ENCODE data around the gene GRAMD1A.
"Not testable (repeated sequence)": the region's sequence is repeated elsewhere in the genome, so short reads cannot be mapped to it uniquely, and the experiment has no call there.

Gene GRAMD1A

GRCh38 chr19:34994286-34994642 lies 5.9 kb upstream of the GRAMD1A start:
- no peak overlapping the region for H3K4me3 ChIP-seq (ENCODE audit: low read depth, low read length)
- no peak overlapping the region for H3K9ac ChIP-seq (ENCODE audit: low read length)
- no peaks in the 10 kb centered on the region for H3K27me3 ChIP-seq (ENCODE audit: control insufficient read depth, insufficient read depth, low read length)
- 0 out of 2 replicates have a peak, but pooled peaks cover 5% of the 10 kb centered on the region for H3K9me3 ChIP-seq (ENCODE audit: control insufficient read depth, insufficient read depth, low read depth, low read length)
- no peak overlapping the region for H3K27ac ChIP-seq (ENCODE audit: low read depth, low read length)
- peaks cover 10% of the 10 kb centered on the region for H3K4me1 ChIP-seq (ENCODE audit: control insufficient read depth, insufficient read depth, low read length)
- H3K36me3 ChIP-seq (ENCODE audit: control insufficient read depth, insufficient read depth, low read length) = no peaks in the 10 kb centered on the region

- no peak overlapping the region for H3K27ac ChIP-seq (ENCODE audit: low read depth, low read length)
- H3K36me3 ChIP-seq (ENCODE audit: control insufficient read depth, insufficient read depth, low read length) = no peaks in the 10 kb centered on the region
- no peaks in the 10 kb centered on the region for H3K27me3 ChIP-seq (ENCODE audit: control insufficient read depth, insufficient read depth, low read length)
- no peak overlapping the region for H3K4me3 ChIP-seq (ENCODE audit: low read depth, low read length)
- peaks cover 10% of the 10 kb centered on the region for H3K4me1 ChIP-seq (ENCODE audit: control insufficient read depth, insufficient read depth, low read length)
- H3K9ac ChIP-seq (ENCODE audit: low read length) = no peak overlapping the region
- H3K9me3 ChIP-seq (ENCODE audit: control insufficient read depth, insufficient read depth, low read depth, low read length) = 0 out of 2 replicates have a peak, but pooled peaks cover 5% of the 10 kb centered on the region
These were observed 5.2 kb upstream of the GRAMD1A start for GRCh38 chr19:34994643-34995541.

GRCh38 chr19:34995551-34995950 lies 4.6 kb upstream of the GRAMD1A start:
- H3K27ac ChIP-seq (ENCODE audit: low read depth, low read length) = no peak overlapping the region
- peaks cover 10% of the 10 kb centered on the region for H3K4me1 ChIP-seq (ENCODE audit: control insufficient read depth, insufficient read depth, low read length)
- H3K4me3 ChIP-seq (ENCODE audit: low read depth, low read length) = no peak overlapping the region

GRCh38 chr19:34997071-34997617 lies 3.0 kb upstream of the GRAMD1A start:
- Histone ChIP-seq H3K27me3 (ENCODE audit: control insufficient read depth, insufficient read depth, low read length) (no peaks in the 10 kb centered on the region), H3K4me1 (ENCODE audit: control insufficient read depth, insufficient read depth, low read length) (peaks cover 17% of the 10 kb centered on the region), H3K27ac (ENCODE audit: low read depth, low read length) (peak overlapping the region; percentile 22; the same call in 1 of the 2 replicates), H3K4me3 (ENCODE audit: low read depth, low read length) (no peak overlapping the region), H3K9me3 (ENCODE audit: control insufficient read depth, insufficient read depth, low read depth, low read length) (0 out of 2 replicates have a peak, but pooled peaks cover 5% of the 10 kb centered on the region), H3K9ac (ENCODE audit: low read length) (no peak overlapping the region), H3K36me3 (ENCODE audit: control insufficient read depth, insufficient read depth, low read length) (peaks cover 5% of the 10 kb centered on the region)

More at GRCh38 chr19:34995551-34995950, 4.6 kb upstream of the GRAMD1A start:
- Histone ChIP-seq H3K36me3 (ENCODE audit: control insufficient read depth, insufficient read depth, low read length) (no peaks in the 10 kb centered on the region), H3K9me3 (ENCODE audit: control insufficient read depth, insufficient read depth, low read depth, low read length) (0 out of 2 replicates have a peak, but pooled peaks cover 5% of the 10 kb centered on the region), H3K9ac (ENCODE audit: low read length) (no peak overlapping the region), H3K27me3 (ENCODE audit: control insufficient read depth, insufficient read depth, low read length) (no peaks in the 10 kb centered on the region)

GRCh38 chr19:34998224-34998623 lies 1.9 kb upstream of the GRAMD1A start:
- peaks cover 24% of the 10 kb centered on the region for H3K4me1 ChIP-seq (ENCODE audit: control insufficient read depth, insufficient read depth, low read length)
- not testable (repeated sequence) for H3K36me3 ChIP-seq (ENCODE audit: control insufficient read depth, insufficient read depth, low read length); H3K4me3 ChIP-seq (ENCODE audit: low read depth, low read length); H3K27ac ChIP-seq (ENCODE audit: low read depth, low read length); H3K27me3 ChIP-seq (ENCODE audit: control insufficient read depth, insufficient read depth, low read length); H3K9me3 ChIP-seq (ENCODE audit: control insufficient read depth, insufficient read depth, low read depth, low read length); H3K9ac ChIP-seq (ENCODE audit: low read length)

- H3K4me1 ChIP-seq (ENCODE audit: control insufficient read depth, insufficient read depth, low read length) = peaks cover 27% of the 10 kb centered on the region
- H3K9me3 ChIP-seq (ENCODE audit: control insufficient read depth, insufficient read depth, low read depth, low read length) = 0 out of 2 replicates have a peak, but pooled peaks cover 5% of the 10 kb centered on the region
- H3K36me3 ChIP-seq (ENCODE audit: control insufficient read depth, insufficient read depth, low read length) = peaks cover 9% of the 10 kb centered on the region
- peak overlapping the region; percentile 83; the same call in 1 of the 2 replicates for H3K27ac ChIP-seq (ENCODE audit: low read depth, low read length)
- peak overlapping the region; percentile 87 for H3K9ac ChIP-seq (ENCODE audit: low read length)
- peak overlapping the region; percentile 96 for H3K4me3 ChIP-seq (ENCODE audit: low read depth, low read length)
- no peaks in the 10 kb centered on the region for H3K27me3 ChIP-seq (ENCODE audit: control insufficient read depth, insufficient read depth, low read length)
These were observed 1.2 kb upstream of the GRAMD1A start for GRCh38 chr19:34998777-34999497.

GRCh38 chr19:35000338-35000646 lies 169 bp downstream of the GRAMD1A start:
- no peak overlapping the region for H3K9ac ChIP-seq (ENCODE audit: low read length)
- no peaks in the 10 kb centered on the region for H3K27me3 ChIP-seq (ENCODE audit: control insufficient read depth, insufficient read depth, low read length)
- H3K27ac ChIP-seq (ENCODE audit: low read depth, low read length) = no peak overlapping the region
- peaks cover 27% of the 10 kb centered on the region for H3K4me1 ChIP-seq (ENCODE audit: control insufficient read depth, insufficient read depth, low read length)
- H3K36me3 ChIP-seq (ENCODE audit: control insufficient read depth, insufficient read depth, low read length) = peaks cover 21% of the 10 kb centered on the region
- 0 out of 2 replicates have a peak, but pooled peaks cover under 1% of the 10 kb centered on the region for H3K9me3 ChIP-seq (ENCODE audit: control insufficient read depth, insufficient read depth, low read depth, low read length)
- H3K4me3 ChIP-seq (ENCODE audit: low read depth, low read length) = peak overlapping the region; percentile 96

- peak overlapping the region; percentile 71 for H3K27ac ChIP-seq (ENCODE audit: low read depth, low read length)
- peaks cover 27% of the 10 kb centered on the region for H3K4me1 ChIP-seq (ENCODE audit: control insufficient read depth, insufficient read depth, low read length)
- H3K4me3 ChIP-seq (ENCODE audit: low read depth, low read length) = peak overlapping the region; percentile 96
- H3K36me3 ChIP-seq (ENCODE audit: control insufficient read depth, insufficient read depth, low read length) = peaks cover 27% of the 10 kb centered on the region
- H3K27me3 ChIP-seq (ENCODE audit: control insufficient read depth, insufficient read depth, low read length) = no peaks in the 10 kb centered on the region
- no peaks in the 10 kb centered on the region for H3K9me3 ChIP-seq (ENCODE audit: control insufficient read depth, insufficient read depth, low read depth, low read length)
- H3K9ac ChIP-seq (ENCODE audit: low read length) = peak overlapping the region; percentile 83
These were observed 751 bp downstream of the GRAMD1A start for GRCh38 chr19:35000647-35001501.

GRCh38 chr19:35002037-35002535 lies 2.0 kb downstream of the GRAMD1A start:
- no peaks in the 10 kb centered on the region for H3K9me3 ChIP-seq (ENCODE audit: control insufficient read depth, insufficient read depth, low read depth, low read length)
- peaks cover 39% of the 10 kb centered on the region for H3K36me3 ChIP-seq (ENCODE audit: control insufficient read depth, insufficient read depth, low read length)
- peak overlapping the region; percentile 96; the same call in 1 of the 2 replicates for H3K4me3 ChIP-seq (ENCODE audit: low read depth, low read length)
- peaks cover 23% of the 10 kb centered on the region for H3K4me1 ChIP-seq (ENCODE audit: control insufficient read depth, insufficient read depth, low read length)
- no peak overlapping the region for H3K27ac ChIP-seq (ENCODE audit: low read depth, low read length)
- no peaks in the 10 kb centered on the region for H3K27me3 ChIP-seq (ENCODE audit: control insufficient read depth, insufficient read depth, low read length)
- H3K9ac ChIP-seq (ENCODE audit: low read length) = no peak overlapping the region

- Histone ChIP-seq H3K27ac (ENCODE audit: low read depth, low read length) (no peak overlapping the region), H3K4me3 (ENCODE audit: low read depth, low read length) (no peak overlapping the region), H3K9me3 (ENCODE audit: control insufficient read depth, insufficient read depth, low read depth, low read length) (no peaks in the 10 kb centered on the region), H3K36me3 (ENCODE audit: control insufficient read depth, insufficient read depth, low read length) (peaks cover 50% of the 10 kb centered on the region), H3K4me1 (ENCODE audit: control insufficient read depth, insufficient read depth, low read length) (peaks cover 17% of the 10 kb centered on the region), H3K27me3 (ENCODE audit: control insufficient read depth, insufficient read depth, low read length) (no peaks in the 10 kb centered on the region), H3K9ac (ENCODE audit: low read length) (peak overlapping the region; percentile 4)
These were observed 4.6 kb downstream of the GRAMD1A start for GRCh38 chr19:35004517-35005255.

Data from HUES6 (cell line).